Measurements from ENCODE around the gene MEF2A.

DNA sequence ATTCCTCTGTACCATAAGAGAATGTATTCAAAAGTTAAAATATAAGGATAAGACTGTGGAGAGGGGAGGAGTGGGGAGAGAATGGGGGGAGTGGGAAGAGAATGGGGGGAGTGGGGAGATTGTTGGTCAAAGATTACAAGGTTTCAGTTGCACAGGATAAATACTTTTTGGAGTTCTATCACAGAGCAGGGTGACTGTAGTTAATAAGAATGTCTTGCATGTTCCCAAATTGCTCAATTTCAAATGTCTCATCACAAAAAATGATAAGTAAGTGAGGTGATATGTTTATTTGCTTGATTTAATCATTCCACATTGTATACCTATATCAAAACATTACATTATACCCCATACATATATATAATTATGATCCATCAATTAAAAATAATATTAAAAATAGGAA is 23.0 kb upstream of the MEF2A start:
- TF ChIP-seq BRF2 (IDR thresholded peaks at IDR 0.05; ENCODE audit: borderline replicate concordance, insufficient read depth, insufficient read length) (no peak), NRF1 (conservative IDR thresholded peaks at IDR 0.05 in 1 of 2, IDR thresholded peaks at IDR 0.05 in 1 of 2) (no peak), RAD51 (IDR thresholded peaks at IDR 0.05; ENCODE audit: borderline replicate concordance, low read depth) (no peak), PURB (CRISPR knock-in tag; IDR thresholded peaks at IDR 0.05; ENCODE audit: low read depth) (no peak), FOXJ3 (CRISPR knock-in tag; IDR thresholded peaks at IDR 0.05) (no peak)

All from K562 (cell line).